T-cell (primary cell): ENCODE data around the gene SCN10A. TPM values are rescaled to one million over a fixed set of nuclear protein-coding genes. Genes with fewer than 3 reads are reported as not detected.

ENCODE experiments used
- ATAC-seq, 4 experiments: fragments of 200-7000 bp in 3 of 4; fragments of 150-1000 bp in 1 of 4; cut with Tn5 transposase; replicated peaks in 1 of 4; 1 replicate in 3 of 4; 2 replicates in 1 of 4; pipeline ENCODE4 v1.10.0; 2021; ENCODE audit warnings: moderate library complexity in 3 of 4, mild to moderate bottlenecking in 2 of 4, moderate number of reproducible peaks in 1 of 4
- CTCF ChIA-PET, 2 donors: fragments of 300-600 bp; sonication (Branson Sonifier 250); formaldehyde crosslinking; loops; one replicate each; lab custom pipeline; 2022; ENCODE audit warnings: antibody characterized with exemption in 2 of 2; lab: Charles Lee
- POLR2A ChIA-PET, 2 donors: fragments of 300-600 bp; sonication (Branson Sonifier 250); formaldehyde crosslinking; loops; one replicate each; lab custom pipeline; 2022; ENCODE audit warnings: antibody characterized with exemption in 2 of 2; lab: Charles Lee
- DNase-seq, 35 experiments: peaks; one replicate each; pipeline versions ENCODE4 v3.0.0 to v3.0.0-alpha.2; 2013 to 2023
- H3K27ac ChIP-seq: one replicate; pipeline ENCODE4 v1.5.1; 2013; ENCODE audit warnings: low read length
- H3K27me3 ChIP-seq, 2 experiments: replicated peaks in 1 of 2; 1 replicate in 1 of 2; 2 replicates in 1 of 2; pipeline versions ENCODE4 v1.6.1 to v1.7.0; 2013; ENCODE audit warnings: low read length in 1 of 2, mixed read lengths in 1 of 2; ENCODE audit not compliant: control insufficient read depth in 2 of 2, insufficient read depth in 2 of 2; ENCODE audit errors: extremely low read depth in 1 of 2
- H3K36me3 ChIP-seq, 2 donors: 1 replicate in 1 of 2; 2 replicates in 1 of 2; pipeline versions ENCODE4 v1.6.1 to v1.7.0; 2013; ENCODE audit warnings: low read length in 1 of 2; ENCODE audit not compliant: control insufficient read depth in 2 of 2, insufficient read depth in 1 of 2; ENCODE audit errors: extremely low read depth in 1 of 2
- H3K4me1 ChIP-seq, 2 experiments: 1 replicate in 1 of 2; 2 replicates in 1 of 2; pipeline versions ENCODE4 v1.6.1 to v1.7.0; 2013; ENCODE audit warnings: low read length in 2 of 2, mixed read lengths in 1 of 2; ENCODE audit not compliant: insufficient read depth in 2 of 2, control insufficient read depth in 1 of 2; ENCODE audit errors: extremely low read depth in 1 of 2
- H3K4me3 ChIP-seq, 2 donors: 1 replicate in 1 of 2; 2 replicates in 1 of 2; pipeline versions ENCODE4 v1.5.1 to v1.7.0; 2013; ENCODE audit warnings: mild to moderate bottlenecking in 2 of 2, low read length in 1 of 2, moderate library complexity in 1 of 2; ENCODE audit not compliant: control insufficient read depth in 1 of 2; ENCODE audit errors: extremely low read depth in 1 of 2
- H3K9me3 ChIP-seq: 2 replicates; pipeline ENCODE4 v1.7.0; 2013
- H3K27ac Mint-ChIP-seq, 2 donors: one replicate each; pipeline ENCODE4 v1.8.0; 2020 to 2021; ENCODE audit warnings: mild to moderate bottlenecking in 2 of 2, mixed read lengths in 2 of 2
- H3K27me3 Mint-ChIP-seq, 2 donors: one replicate each; pipeline ENCODE4 v1.8.0; 2021 to 2022; ENCODE audit warnings: mixed read lengths in 2 of 2
- H3K36me3 Mint-ChIP-seq: one replicate; pipeline ENCODE4 v1.8.0; 2021; ENCODE audit warnings: mixed read lengths
- H3K4me1 Mint-ChIP-seq, 3 donors: one replicate each; pipeline ENCODE4 v1.8.0; 2020 to 2022; ENCODE audit warnings: mixed read lengths in 3 of 3, mild to moderate bottlenecking in 1 of 3
- H3K4me3 Mint-ChIP-seq, 3 donors: one replicate each; pipeline ENCODE4 v1.8.0; 2020 to 2022; ENCODE audit warnings: mild to moderate bottlenecking in 3 of 3, mixed read lengths in 3 of 3, moderate library complexity in 3 of 3
- H3K9me3 Mint-ChIP-seq, 3 donors: one replicate each; pipeline ENCODE4 v1.8.0; 2020 to 2022; ENCODE audit warnings: mixed read lengths in 3 of 3
- WGBS: methylation state at CpG from one replicate; pipeline ENCODE4 v1.1.5; 2013; ENCODE audit warnings: missing lambda C conversion rate; ENCODE audit not compliant: insufficient coverage; 5-methylcytosine and 5-hydroxymethylcytosine counted together
- total RNA-seq, 35 experiments: library from RNA in 6 of 35; stranded (reverse) in 6 of 35; fragments of 120-200 nt in 1 of 35; gene quantifications; one replicate each; pipeline versions ENCODE4 v1.2.1 to v1.2.4 and lab custom pipeline; 2013 to 2026

SCN10A gene
- total RNA-seq, 5 donors from 2014 or later (not counting 1 experiment from before 2014, with no cell fraction given), result not detected

DNA sequence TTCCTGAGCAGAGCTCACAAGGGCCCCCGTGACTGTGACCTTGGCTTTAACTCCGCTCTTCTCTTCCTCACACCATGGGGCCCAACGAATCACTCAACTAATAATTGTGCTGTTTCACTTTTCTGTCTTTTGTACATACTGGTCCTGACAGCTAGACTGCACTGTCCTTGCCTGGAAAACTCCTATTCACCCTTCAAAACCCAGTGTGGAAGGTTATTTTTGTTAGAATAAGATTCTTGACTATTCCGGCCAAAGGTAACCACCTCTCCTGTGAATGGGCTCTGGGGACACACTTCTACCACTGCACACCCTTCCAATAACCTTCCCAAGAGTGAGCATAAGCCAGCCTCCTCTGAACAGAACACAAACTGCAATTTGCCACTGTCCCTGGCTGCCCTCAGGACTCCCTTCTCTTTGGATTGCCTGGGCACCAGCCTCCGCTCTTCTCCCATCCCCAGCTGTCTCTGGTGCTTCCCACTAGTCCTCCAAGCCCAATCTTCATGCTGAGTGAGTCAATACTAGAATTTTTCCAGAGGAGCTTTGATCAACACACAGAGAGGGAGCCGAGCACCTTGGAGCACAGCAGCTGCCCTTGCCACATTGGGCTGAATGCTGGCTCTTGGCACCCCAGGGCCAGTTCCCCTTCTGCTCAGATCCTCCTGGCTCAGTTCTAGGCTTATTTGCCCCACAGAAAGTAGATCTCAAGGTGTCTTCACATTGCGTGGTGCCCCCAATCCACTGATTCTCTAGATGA, 168.6 kb downstream of the SCN10A start:
- Mint-ChIP-seq H3K27ac (no peak overlapping the region), H3K4me1 (peaks cover 4 to 9% (median 5%) of the 10 kb centered on the region in 3 donors), H3K36me3 (no peaks in the 10 kb centered on the region), H3K27me3 (peaks cover 2 to 18% of the 10 kb centered on the region in 2 donors), H3K9me3 (no peaks in the 10 kb centered on the region), H3K4me3 (no peak overlapping the region)
- Histone ChIP-seq H3K36me3 (no peaks in the 10 kb centered on the region), H3K27me3 (peaks cover 2 to 84% of the 10 kb centered on the region in 2 experiments), H3K4me1 (peaks cover 0 to 27% of the 10 kb centered on the region in 2 experiments), H3K27ac (no peak overlapping the region), H3K4me3 (no peak overlapping the region), H3K9me3 (no peaks in the 10 kb centered on the region)
- 87% methylated on average over 2 of the region's 7 CpGs for WGBS
- no peak for ATAC-seq
- ChIA-PET POLR2A (no interaction called here), CTCF (interaction anchor here (0.6 to 1.6 kb wide), 3 partner anchors 8 to 1913 kb away, joined by 3 to 4 read pairs (median 3); no protein-coding TSS in a partner anchor)
- no peak for DNase-seq

Other genes starting within 250 kb of the SCN10A start
- under 1 TPM in 3 of 5 donors, not detected in 2; 0.12 to 0.47 (median 0.23) TPM for gene SCN5A, start 166.5 kb downstream of the SCN10A start, total RNA-seq
- under 1 TPM; 0.07 to 0.23 (median 0.12) TPM for gene SCN11A, start 235.7 kb upstream of the SCN10A start, total RNA-seq
- gene WDR48, start 235.8 kb upstream of the SCN10A start, total RNA-seq, result 10 to 100 TPM; 54.2 to 90.3 (median 59.9) TPM